WTC11 (cell line): ENCODE data around the gene BATF. TPM values are rescaled to one million over a fixed set of nuclear protein-coding genes. Genes with fewer than 3 reads are reported as not detected.

Experiments used
- ATAC-seq: fragments of 200-7000 bp; cut with Tn5 transposase; 2 replicates; pipeline ENCODE4 v1.10.0; 2021; ENCODE audit warnings: mild to moderate bottlenecking, moderate library complexity
- CTCF ChIA-PET: fragments of 300-600 bp; sonication (Branson Sonifier 250); formaldehyde crosslinking; loops from one replicate; lab custom pipeline; 2021; ENCODE audit warnings: antibody characterized with exemption; lab: Charles Lee
- POLR2A ChIA-PET: fragments of 350-600 bp; sonication (Branson Sonifier 250); formaldehyde crosslinking; loops from one replicate; lab custom pipeline; 2021; ENCODE audit warnings: antibody characterized with exemption; lab: Charles Lee
- DNase-seq: peaks from one replicate; pipeline ENCODE4 v3.0.0; 2021; ENCODE audit warnings: low spot score
- H3K27ac Mint-ChIP-seq: 2 replicates; pipeline ENCODE4 v1.8.0; 2021; ENCODE audit warnings: mixed read lengths
- H3K27me3 Mint-ChIP-seq: 2 replicates; pipeline ENCODE4 v1.8.0; 2021; ENCODE audit warnings: low read depth, mild to moderate bottlenecking, moderate library complexity, mixed read lengths
- H3K36me3 Mint-ChIP-seq: 2 replicates; pipeline ENCODE4 v1.8.0; 2021; ENCODE audit warnings: mixed read lengths
- H3K4me1 Mint-ChIP-seq: 2 replicates; pipeline ENCODE4 v1.8.0; 2022; ENCODE audit warnings: mixed read lengths
- H3K4me3 Mint-ChIP-seq: 2 replicates; pipeline ENCODE4 v1.8.0; 2021; ENCODE audit warnings: mild to moderate bottlenecking, moderate library complexity, mixed read lengths
- H3K9me3 Mint-ChIP-seq: 2 replicates; pipeline ENCODE4 v1.8.0; 2021; ENCODE audit warnings: mixed read lengths
- ATF1 ChIP-seq: sonication (generic); formaldehyde crosslinking; IDR thresholded peaks from 2 replicates; pipeline ENCODE4 v1.8.1; 2023; ENCODE audit warnings: mild to moderate bottlenecking, moderate library complexity, missing genetic modification reagents
- CREM ChIP-seq: sonication (generic); formaldehyde crosslinking; IDR thresholded peaks from 2 replicates; pipeline ENCODE4 v1.8.1; 2022; ENCODE audit warnings: mild to moderate bottlenecking, missing genetic modification reagents, moderate library complexity
- ELF4 ChIP-seq: sonication (generic); formaldehyde crosslinking; IDR thresholded peaks from 2 replicates; pipeline ENCODE4 v1.8.1; 2022; ENCODE audit warnings: low read depth, mild to moderate bottlenecking, moderate library complexity, missing genetic modification reagents
- ETV6 ChIP-seq: sonication (generic); formaldehyde crosslinking; IDR thresholded peaks from 2 replicates; pipeline ENCODE4 v1.8.1; 2022; ENCODE audit warnings: mild to moderate bottlenecking, missing genetic modification reagents
- FOXJ3 ChIP-seq: sonication (generic); formaldehyde crosslinking; IDR thresholded peaks from 2 replicates; pipeline ENCODE4 v1.9.0; 2021; ENCODE audit warnings: missing genetic modification reagents, mild to moderate bottlenecking, borderline replicate concordance
- KAT7 ChIP-seq: sonication (generic); formaldehyde crosslinking; IDR thresholded peaks from 2 replicates; pipeline ENCODE4 v1.8.1; 2023; ENCODE audit warnings: missing genetic modification reagents, mild to moderate bottlenecking, borderline replicate concordance
- MXD4 ChIP-seq: fragments of 250-450 bp; sonication (Bioruptor Pico); IDR thresholded peaks from 2 replicates; pipeline ENCODE4 v1.8.0; 2021; ENCODE audit warnings: mild to moderate bottlenecking, moderate library complexity, borderline replicate concordance
- NFE2L1 ChIP-seq: sonication (generic); formaldehyde crosslinking; IDR thresholded peaks from 2 replicates; pipeline ENCODE4 v1.8.1; 2023; ENCODE audit warnings: missing genetic modification reagents
- NR1H2 ChIP-seq: sonication (generic); formaldehyde crosslinking; IDR thresholded peaks from 2 replicates; pipeline ENCODE4 v1.9.0; 2021; ENCODE audit warnings: mild to moderate bottlenecking, moderate library complexity, missing genetic modification reagents
- NR3C1 ChIP-seq: sonication (generic); formaldehyde crosslinking; conservative IDR thresholded peaks from 2 replicates; pipeline ENCODE4 v1.8.1; 2023; ENCODE audit warnings: low read depth, mild to moderate bottlenecking, missing genetic modification reagents
- PRRX2 ChIP-seq: fragments of 250-450 bp; sonication (Bioruptor Pico); IDR thresholded peaks from 2 replicates; pipeline ENCODE4 v1.8.0; 2021; ENCODE audit warnings: mild to moderate bottlenecking
- RORB ChIP-seq: fragments of 250-450 bp; sonication (Bioruptor Pico); IDR thresholded peaks from 2 replicates; pipeline ENCODE4 v1.9.0; 2021; ENCODE audit warnings: mild to moderate bottlenecking
- SMAD4 ChIP-seq: sonication (generic); formaldehyde crosslinking; IDR thresholded peaks from 2 replicates; pipeline ENCODE4 v1.8.0; 2022; ENCODE audit warnings: mild to moderate bottlenecking, missing genetic modification reagents
- TCF7 ChIP-seq: sonication (generic); formaldehyde crosslinking; IDR thresholded peaks from 2 replicates; pipeline ENCODE4 v1.8.0; 2022; ENCODE audit warnings: mild to moderate bottlenecking, low read depth, missing genetic modification reagents, moderate library complexity
- TEAD1 ChIP-seq: sonication (generic); formaldehyde crosslinking; IDR thresholded peaks from 2 replicates; pipeline ENCODE4 v1.8.0; 2022; ENCODE audit warnings: mild to moderate bottlenecking, missing genetic modification reagents
- TP53 ChIP-seq: sonication (generic); formaldehyde crosslinking; IDR thresholded peaks from 2 replicates; pipeline ENCODE4 v1.8.1; 2023; ENCODE audit warnings: mild to moderate bottlenecking, missing genetic modification reagents
- ZNF121 ChIP-seq: sonication (generic); formaldehyde crosslinking; IDR thresholded peaks from 2 replicates; pipeline ENCODE4 v1.8.0; 2023; ENCODE audit warnings: missing genetic modification reagents
- ZNF219 ChIP-seq: sonication (generic); formaldehyde crosslinking; IDR thresholded peaks from 2 replicates; pipeline ENCODE4 v1.8.0; 2023; ENCODE audit warnings: missing genetic modification reagents, mild to moderate bottlenecking, borderline replicate concordance
- ZNF263 ChIP-seq: sonication (generic); formaldehyde crosslinking; IDR thresholded peaks from 2 replicates; pipeline ENCODE4 v1.8.1; 2022; ENCODE audit warnings: low read depth, mild to moderate bottlenecking, moderate library complexity, missing genetic modification reagents
- ZNF317 ChIP-seq: sonication (generic); formaldehyde crosslinking; IDR thresholded peaks from 2 replicates; pipeline ENCODE4 v1.8.1; 2023; ENCODE audit warnings: low read depth, mild to moderate bottlenecking, moderate library complexity, missing genetic modification reagents, borderline replicate concordance
- ZNF396 ChIP-seq: fragments of 250-450 bp; sonication (Bioruptor Pico); IDR thresholded peaks from 2 replicates; pipeline ENCODE4 v1.8.0; 2021; ENCODE audit warnings: mild to moderate bottlenecking, moderate library complexity, borderline replicate concordance
- ZNF423 ChIP-seq: fragments of 250-450 bp; sonication (Bioruptor Pico); IDR thresholded peaks from 2 replicates; pipeline ENCODE4 v2.1.2; 2022; ENCODE audit warnings: mild to moderate bottlenecking, moderate library complexity
- total RNA-seq: library from RNA; stranded (reverse); gene quantifications from 3 replicates; pipeline ENCODE4 v1.2.3, GENCODE V29; 2021
- TF ChIP-seq, protein P1 (sequence below): sonication (generic); formaldehyde crosslinking; IDR thresholded peaks from 2 replicates; pipeline ENCODE4 v1.8.1; 2022; ENCODE audit warnings: mild to moderate bottlenecking, missing genetic modification reagents, moderate library complexity, borderline replicate concordance
- TF ChIP-seq, protein P2 (sequence below): sonication (generic); formaldehyde crosslinking; IDR thresholded peaks from 2 replicates; pipeline ENCODE4 v1.8.1; 2022; ENCODE audit warnings: low read depth, missing genetic modification reagents, borderline replicate concordance
- TF ChIP-seq, protein P3 (sequence below): fragments of 250-450 bp; sonication (Bioruptor Pico); conservative IDR thresholded peaks from 2 replicates; pipeline ENCODE4 v1.9.0; 2021; ENCODE audit warnings: mild to moderate bottlenecking
- TF ChIP-seq, protein P4 (sequence below): fragments of 250-450 bp; sonication (Bioruptor Pico); IDR thresholded peaks from 2 replicates; pipeline ENCODE4 v1.8.0; 2021; ENCODE audit warnings: mild to moderate bottlenecking
- TF ChIP-seq, protein P5 (sequence below): fragments of 250-450 bp; sonication (Bioruptor Pico); IDR thresholded peaks from 2 replicates; pipeline ENCODE4 v2.1.2; 2022; ENCODE audit warnings: mild to moderate bottlenecking, moderate library complexity

The BATF gene
- total RNA-seq, 1 experiment from 2014 or later, result not detected

DNA sequence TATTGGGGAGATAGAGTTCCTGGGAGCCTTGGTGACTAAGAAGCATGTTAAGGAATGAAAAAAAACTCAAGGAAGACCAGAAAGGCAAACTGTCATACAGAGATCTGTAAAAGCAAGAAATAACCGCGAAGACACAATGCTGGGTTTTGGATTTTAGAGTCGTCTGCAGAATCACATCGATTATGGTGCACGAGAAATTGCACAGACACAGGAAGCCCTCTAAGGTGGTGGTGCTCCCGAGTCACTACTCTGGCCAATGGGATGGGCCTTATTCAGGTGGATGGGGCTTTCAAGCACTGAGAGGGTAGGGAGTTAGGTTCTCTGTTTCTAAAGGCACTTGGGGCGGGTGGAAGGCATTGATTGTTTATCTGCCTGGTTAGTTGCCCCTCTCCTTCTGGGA lies 45.9 kb downstream of the BATF start:
- no peaks in the 10 kb centered on the region for H3K36me3 Mint-ChIP-seq
- ChIA-PET CTCF (interaction anchor here (1.2 to 1.4 kb wide), 2 partner anchors 9 to 49 kb away, joined by 5 to 10 read pairs; partner anchors contain the start of gene FLVCR2), POLR2A (no interaction called here)
- H3K27ac Mint-ChIP-seq, result no peak overlapping the region
- H3K9me3 Mint-ChIP-seq, result no peaks in the 10 kb centered on the region
- no peak overlapping the region for H3K4me3 Mint-ChIP-seq
- H3K4me1 Mint-ChIP-seq, result peaks cover 5% of the 10 kb centered on the region; the same call in 1 of the 2 replicates
- TF ChIP-seq ETV6 (CRISPR knock-in tag) (no peak), ZNF396 (no peak), ZNF423 (no peak), NR1H2 (CRISPR knock-in tag) (no peak), TEAD1 (CRISPR knock-in tag) (no peak), ELF4 (CRISPR knock-in tag) (no peak), ZNF317 (no peak), PRRX2 (no peak), ZNF219 (no peak), RORB (CRISPR knock-in tag) (no peak), TP53 (CRISPR knock-in tag) (no peak), CREM (CRISPR knock-in tag) (no peak), ZNF121 (no peak), TCF7 (CRISPR knock-in tag) (no peak), NR3C1 (CRISPR knock-in tag) (no peak)
- TF ChIP-seq, protein P1, sequence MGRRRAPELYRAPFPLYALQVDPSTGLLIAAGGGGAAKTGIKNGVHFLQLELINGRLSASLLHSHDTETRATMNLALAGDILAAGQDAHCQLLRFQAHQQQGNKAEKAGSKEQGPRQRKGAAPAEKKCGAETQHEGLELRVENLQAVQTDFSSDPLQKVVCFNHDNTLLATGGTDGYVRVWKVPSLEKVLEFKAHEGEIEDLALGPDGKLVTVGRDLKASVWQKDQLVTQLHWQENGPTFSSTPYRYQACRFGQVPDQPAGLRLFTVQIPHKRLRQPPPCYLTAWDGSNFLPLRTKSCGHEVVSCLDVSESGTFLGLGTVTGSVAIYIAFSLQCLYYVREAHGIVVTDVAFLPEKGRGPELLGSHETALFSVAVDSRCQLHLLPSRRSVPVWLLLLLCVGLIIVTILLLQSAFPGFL (CRISPR knock-in tag), result no peak
- TF ChIP-seq, protein P2, sequence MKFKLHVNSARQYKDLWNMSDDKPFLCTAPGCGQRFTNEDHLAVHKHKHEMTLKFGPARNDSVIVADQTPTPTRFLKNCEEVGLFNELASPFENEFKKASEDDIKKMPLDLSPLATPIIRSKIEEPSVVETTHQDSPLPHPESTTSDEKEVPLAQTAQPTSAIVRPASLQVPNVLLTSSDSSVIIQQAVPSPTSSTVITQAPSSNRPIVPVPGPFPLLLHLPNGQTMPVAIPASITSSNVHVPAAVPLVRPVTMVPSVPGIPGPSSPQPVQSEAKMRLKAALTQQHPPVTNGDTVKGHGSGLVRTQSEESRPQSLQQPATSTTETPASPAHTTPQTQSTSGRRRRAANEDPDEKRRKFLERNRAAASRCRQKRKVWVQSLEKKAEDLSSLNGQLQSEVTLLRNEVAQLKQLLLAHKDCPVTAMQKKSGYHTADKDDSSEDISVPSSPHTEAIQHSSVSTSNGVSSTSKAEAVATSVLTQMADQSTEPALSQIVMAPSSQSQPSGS, result no peak
- TF ChIP-seq, protein P3, sequence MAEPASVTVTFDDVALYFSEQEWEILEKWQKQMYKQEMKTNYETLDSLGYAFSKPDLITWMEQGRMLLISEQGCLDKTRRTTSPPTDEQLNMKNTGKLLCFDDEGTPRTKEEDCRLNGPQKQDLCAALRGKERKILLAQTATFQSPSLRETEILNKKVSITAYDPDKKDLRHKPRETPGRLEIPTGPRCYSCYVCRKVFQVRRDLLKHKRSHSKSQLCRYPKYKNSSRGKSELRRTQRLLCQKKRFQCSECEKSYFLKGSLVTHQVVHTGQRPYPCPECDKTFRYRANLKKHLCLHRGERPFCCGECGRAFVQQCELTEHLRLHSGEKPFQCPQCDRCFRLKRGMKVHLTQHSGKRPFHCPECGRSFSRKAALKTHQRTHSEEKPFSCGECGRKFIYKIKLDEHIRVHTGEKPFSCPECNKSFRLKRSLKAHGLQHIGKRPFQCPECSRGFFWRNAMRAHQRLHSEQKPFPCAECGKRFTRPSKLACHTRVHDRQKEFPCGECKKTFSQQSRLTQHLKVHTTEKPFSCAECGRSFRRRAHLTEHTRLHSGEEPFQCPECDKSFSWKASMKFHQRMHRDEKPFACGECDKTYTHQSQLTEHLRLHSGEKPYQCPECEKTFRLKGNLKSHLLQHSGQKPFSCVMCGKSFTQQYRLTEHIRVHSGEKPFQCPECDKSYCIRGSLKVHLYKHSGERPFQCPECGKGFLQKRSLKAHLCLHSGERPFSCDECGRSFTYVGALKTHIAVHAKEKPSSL (CRISPR knock-in tag), result no peak
- TF ChIP-seq, protein P4, sequence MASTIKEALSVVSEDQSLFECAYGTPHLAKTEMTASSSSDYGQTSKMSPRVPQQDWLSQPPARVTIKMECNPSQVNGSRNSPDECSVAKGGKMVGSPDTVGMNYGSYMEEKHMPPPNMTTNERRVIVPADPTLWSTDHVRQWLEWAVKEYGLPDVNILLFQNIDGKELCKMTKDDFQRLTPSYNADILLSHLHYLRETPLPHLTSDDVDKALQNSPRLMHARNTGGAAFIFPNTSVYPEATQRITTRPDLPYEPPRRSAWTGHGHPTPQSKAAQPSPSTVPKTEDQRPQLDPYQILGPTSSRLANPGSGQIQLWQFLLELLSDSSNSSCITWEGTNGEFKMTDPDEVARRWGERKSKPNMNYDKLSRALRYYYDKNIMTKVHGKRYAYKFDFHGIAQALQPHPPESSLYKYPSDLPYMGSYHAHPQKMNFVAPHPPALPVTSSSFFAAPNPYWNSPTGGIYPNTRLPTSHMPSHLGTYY (CRISPR knock-in tag), result no peak
- TF ChIP-seq, protein P5, sequence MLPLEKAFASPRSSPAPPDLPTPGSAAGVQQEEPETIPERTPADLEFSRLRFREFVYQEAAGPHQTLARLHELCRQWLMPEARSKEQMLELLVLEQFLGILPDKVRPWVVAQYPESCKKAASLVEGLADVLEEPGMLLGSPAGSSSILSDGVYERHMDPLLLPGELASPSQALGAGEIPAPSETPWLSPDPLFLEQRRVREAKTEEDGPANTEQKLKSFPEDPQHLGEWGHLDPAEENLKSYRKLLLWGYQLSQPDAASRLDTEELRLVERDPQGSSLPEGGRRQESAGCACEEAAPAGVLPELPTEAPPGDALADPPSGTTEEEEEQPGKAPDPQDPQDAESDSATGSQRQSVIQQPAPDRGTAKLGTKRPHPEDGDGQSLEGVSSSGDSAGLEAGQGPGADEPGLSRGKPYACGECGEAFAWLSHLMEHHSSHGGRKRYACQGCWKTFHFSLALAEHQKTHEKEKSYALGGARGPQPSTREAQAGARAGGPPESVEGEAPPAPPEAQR (CRISPR knock-in tag), result no peak
- peaks cover 2% of the 10 kb centered on the region; the same call in 1 of the 2 replicates for H3K27me3 Mint-ChIP-seq
- DNase-seq, result no peak
- ATAC-seq, result 0 out of 2 replicates have a peak, but pooled peaks have one; percentile 16

DNA sequence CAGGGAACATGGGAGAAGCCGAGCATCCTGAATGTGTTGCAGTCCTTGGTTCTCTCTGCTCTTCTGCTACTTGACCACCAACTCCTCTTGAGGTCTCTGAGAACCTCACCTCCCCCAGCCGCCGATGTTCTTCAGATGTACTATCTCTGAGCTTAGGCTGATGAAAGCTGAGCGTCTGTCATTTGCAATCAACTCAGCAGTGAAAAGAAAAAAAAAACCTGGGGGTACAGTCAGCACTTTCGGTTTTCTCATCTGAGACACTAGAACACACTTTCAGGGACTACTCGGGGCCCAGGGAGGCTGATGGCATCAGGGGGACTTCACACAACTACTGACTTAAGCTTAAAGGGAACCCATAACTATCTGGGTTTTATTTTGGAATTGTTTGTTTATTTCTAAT lies 46.5 kb downstream of the BATF start:
- peaks cover 5% of the 10 kb centered on the region; the same call in 1 of the 2 replicates for H3K4me1 Mint-ChIP-seq
- H3K27me3 Mint-ChIP-seq, result peaks cover 2% of the 10 kb centered on the region; the same call in 1 of the 2 replicates
- ATAC-seq, result no peak
- no peak for TF ChIP-seq SMAD4 (CRISPR knock-in tag)
- no peak for TF ChIP-seq FOXJ3 (CRISPR knock-in tag)
- no peak for TF ChIP-seq ATF1 (CRISPR knock-in tag)
- TF ChIP-seq, protein P5 (CRISPR knock-in tag), result no peak
- no peak for TF ChIP-seq NR3C1 (CRISPR knock-in tag)
- TF ChIP-seq NFE2L1, result no peak
- no peak for TF ChIP-seq ZNF263 (CRISPR knock-in tag)
- TF ChIP-seq MXD4 (CRISPR knock-in tag), result no peak
- no peak for TF ChIP-seq ZNF121
- TF ChIP-seq KAT7, result no peak

More for the DNA sequence above, 46.5 kb downstream of the BATF start:
- POLR2A ChIA-PET, result no interaction called here
- H3K36me3 Mint-ChIP-seq, result no peaks in the 10 kb centered on the region
- DNase-seq, result no peak
- CTCF ChIA-PET, result interaction anchor here (0.5 to 1.6 kb wide), 5 partner anchors 8 to 85 kb away, joined by 3 to 10 read pairs (median 5); partner anchors contain the start of gene FLVCR2
- no peaks in the 10 kb centered on the region for H3K9me3 Mint-ChIP-seq
- H3K27ac Mint-ChIP-seq, result no peak overlapping the region
- no peak overlapping the region for H3K4me3 Mint-ChIP-seq
